Coronary artery (tissue), 2 donors: ENCODE data around the gene SMG6.
A peak's percentile ranks its signal among the peaks of the same experiment; 100 is the strongest.
"Not testable (repeated sequence)": the region's sequence is repeated elsewhere in the genome, so short reads cannot be mapped to it uniquely, and the experiment has no call there.

Source experiments
- DNase-seq: peaks from one replicate; pipeline ENCODE4 v3.0.0-alpha.2; 2017; ENCODE audit warnings: low spot score
- H3K27ac ChIP-seq, 2 donors: fragments of 200-600 bp; sonication (generic); one replicate each; pipeline ENCODE4 v1.5.1; 2016 to 2019
- H3K4me3 ChIP-seq: fragments of 200-600 bp; sonication (generic); 2 replicates; pipeline ENCODE4 v1.5.1; 2016; ENCODE audit warnings: mild to moderate bottlenecking, moderate library complexity
- TF ChIP-seq, protein P1 (sequence below): fragments of 200-600 bp; sonication (generic); IDR thresholded peaks from one replicate; pipeline ENCODE4 v1.5.1; 2019; ENCODE audit warnings: antibody characterized with exemption

The SMG6 gene

GRCh38 chr17:2271985-2272702, 31.4 kb downstream of the SMG6 start:
- TF ChIP-seq, protein P1, sequence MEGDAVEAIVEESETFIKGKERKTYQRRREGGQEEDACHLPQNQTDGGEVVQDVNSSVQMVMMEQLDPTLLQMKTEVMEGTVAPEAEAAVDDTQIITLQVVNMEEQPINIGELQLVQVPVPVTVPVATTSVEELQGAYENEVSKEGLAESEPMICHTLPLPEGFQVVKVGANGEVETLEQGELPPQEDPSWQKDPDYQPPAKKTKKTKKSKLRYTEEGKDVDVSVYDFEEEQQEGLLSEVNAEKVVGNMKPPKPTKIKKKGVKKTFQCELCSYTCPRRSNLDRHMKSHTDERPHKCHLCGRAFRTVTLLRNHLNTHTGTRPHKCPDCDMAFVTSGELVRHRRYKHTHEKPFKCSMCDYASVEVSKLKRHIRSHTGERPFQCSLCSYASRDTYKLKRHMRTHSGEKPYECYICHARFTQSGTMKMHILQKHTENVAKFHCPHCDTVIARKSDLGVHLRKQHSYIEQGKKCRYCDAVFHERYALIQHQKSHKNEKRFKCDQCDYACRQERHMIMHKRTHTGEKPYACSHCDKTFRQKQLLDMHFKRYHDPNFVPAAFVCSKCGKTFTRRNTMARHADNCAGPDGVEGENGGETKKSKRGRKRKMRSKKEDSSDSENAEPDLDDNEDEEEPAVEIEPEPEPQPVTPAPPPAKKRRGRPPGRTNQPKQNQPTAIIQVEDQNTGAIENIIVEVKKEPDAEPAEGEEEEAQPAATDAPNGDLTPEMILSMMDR, result no peak
- DNase-seq, result no peak
- H3K4me3 ChIP-seq, result no peak overlapping the region
- H3K27ac ChIP-seq, result no peak overlapping the region

- H3K4me3 ChIP-seq, result no peak overlapping the region
- TF ChIP-seq, protein P1, result no peak
- H3K27ac ChIP-seq, result no peak overlapping the region
- DNase-seq, result no peak
These were observed 36.2 kb downstream of the SMG6 start for GRCh38 chr17:2267354-2267753.

DNA sequence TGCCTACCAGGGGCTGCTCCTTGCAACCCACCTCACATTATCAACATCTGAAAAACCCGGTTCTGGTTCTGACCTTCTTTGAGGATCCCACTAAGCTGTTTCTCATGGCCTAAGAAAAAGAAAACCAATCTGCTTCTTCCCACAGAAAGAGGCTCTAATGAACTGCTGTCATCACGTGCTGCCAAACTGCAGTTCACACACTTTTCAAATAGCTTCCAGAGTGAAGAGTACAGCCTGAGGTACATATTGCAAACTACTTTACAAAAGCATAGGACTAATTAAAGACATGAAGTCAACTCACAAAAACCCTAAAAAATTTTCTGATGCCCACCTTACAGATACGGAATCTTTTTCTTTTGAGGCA, 36.7 kb downstream of the SMG6 start:
- Histone ChIP-seq H3K4me3 (no peak overlapping the region), H3K27ac (no peak overlapping the region)
- DNase-seq, result no peak
- TF ChIP-seq, protein P1, result no peak

DNA sequence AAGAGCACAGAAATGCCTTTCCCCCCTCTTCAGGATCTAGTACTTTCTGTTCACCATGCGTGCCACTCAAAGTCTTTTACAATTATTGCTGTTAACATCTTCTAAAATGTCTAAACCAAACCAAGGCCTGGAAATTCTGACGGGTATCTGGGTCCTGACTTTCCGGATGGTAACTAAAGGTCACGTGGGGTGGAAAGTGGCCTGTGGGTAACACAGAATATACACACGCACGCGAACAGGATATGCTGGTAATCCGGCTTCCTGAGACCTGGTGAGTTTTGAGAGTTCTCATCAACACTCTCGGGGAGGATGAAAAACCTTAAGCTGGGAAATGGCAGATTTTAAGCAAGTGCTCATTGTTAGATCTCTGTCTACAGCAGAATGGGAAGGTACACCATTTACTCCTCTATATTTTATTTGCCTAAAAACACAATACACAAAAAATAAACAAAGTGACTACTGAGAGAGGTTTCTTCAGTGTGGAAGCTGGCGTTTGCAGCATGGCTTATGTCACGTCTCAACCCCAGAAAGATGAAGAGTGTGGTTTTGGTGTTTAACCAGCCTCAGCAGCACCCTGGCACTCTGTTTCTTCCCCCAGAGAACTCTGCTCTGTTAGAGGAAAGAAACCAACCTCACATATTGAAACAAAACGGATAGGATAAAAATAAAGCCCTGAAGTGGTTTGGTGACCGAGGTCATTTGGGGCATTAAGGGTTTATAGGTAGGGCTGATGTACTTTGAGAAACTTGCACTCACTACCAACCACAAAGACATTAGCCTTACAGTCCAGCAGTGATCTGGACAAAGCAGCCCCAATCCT, 37.3 kb downstream of the SMG6 start:
- Histone ChIP-seq H3K27ac (no peak overlapping the region), H3K4me3 (no peak overlapping the region)
- DNase-seq, result no peak
- TF ChIP-seq, protein P1, result no peak

DNA sequence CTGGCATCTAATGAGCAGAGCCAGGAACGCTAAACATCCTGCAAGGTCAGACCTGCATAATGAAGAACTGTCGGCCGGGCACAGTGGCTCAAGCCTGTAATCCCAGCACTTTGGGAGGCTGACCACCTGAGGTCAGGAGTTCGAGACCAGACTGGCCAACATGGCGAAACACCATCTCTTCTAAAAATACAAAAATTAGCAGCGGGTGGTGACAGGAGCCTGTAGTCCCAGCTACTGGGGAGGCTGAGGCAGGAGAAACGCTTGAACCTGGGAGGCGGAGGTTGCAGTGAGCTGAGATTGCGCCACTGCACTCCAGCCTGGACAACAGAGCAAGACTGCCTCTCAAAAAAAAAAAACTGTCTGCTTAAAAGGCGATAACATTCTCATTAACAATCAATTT, 38.4 kb downstream of the SMG6 start:
- H3K27ac ChIP-seq, DNase-seq, H3K4me3 ChIP-seq: not testable (repeated sequence)

- Histone ChIP-seq H3K27ac (peak overlapping the region; percentile 3 to 48), H3K4me3 (no peak overlapping the region)
- no peak for DNase-seq
- TF ChIP-seq, protein P1, result no peak
These were observed 39.3 kb downstream of the SMG6 start for GRCh38 chr17:2264067-2264860.
